Neuronal stem cell (in vitro differentiated cells): ENCODE data around the gene NDC1.

Source experiments
- DNase-seq: peaks from one replicate; pipeline ENCODE4 v3.0.0-alpha.2; 2013; ENCODE audit warnings: low spot score
- H2AFZ ChIP-seq: one replicate; pipeline ENCODE4 v1.6.1; 2013; ENCODE audit warnings: mild to moderate bottlenecking, low read length, inconsistent platforms
- H2AK5ac ChIP-seq: 2 replicates; pipeline ENCODE4 v1.6.1; 2013; ENCODE audit warnings: low read depth, mild to moderate bottlenecking, inconsistent platforms, low read length, moderate library complexity, mixed read lengths
- H2BK120ac ChIP-seq: 2 replicates; pipeline ENCODE4 v1.6.1; 2013; ENCODE audit warnings: low read depth, mild to moderate bottlenecking, inconsistent platforms, low read length, moderate library complexity, mixed read lengths
- H2BK12ac ChIP-seq: one replicate; pipeline ENCODE4 v1.6.1; 2013; ENCODE audit warnings: low read length, inconsistent platforms
- H2BK15ac ChIP-seq: 2 replicates; pipeline ENCODE4 v1.6.1; 2013; ENCODE audit warnings: mild to moderate bottlenecking, low read length, inconsistent platforms, mixed read lengths
- H2BK5ac ChIP-seq: one replicate; pipeline ENCODE4 v1.6.1; 2013; ENCODE audit warnings: inconsistent platforms, mild to moderate bottlenecking, low read length, moderate library complexity
- H3K14ac ChIP-seq: one replicate; pipeline ENCODE4 v1.6.1; 2013; ENCODE audit warnings: low read length, inconsistent platforms
- H3K18ac ChIP-seq: 2 replicates; pipeline ENCODE4 v1.6.1; 2013; ENCODE audit warnings: low read length, inconsistent platforms
- H3K23ac ChIP-seq: 2 replicates; pipeline ENCODE4 v1.6.1; 2013; ENCODE audit warnings: low read depth, mild to moderate bottlenecking, mixed read lengths, low read length, inconsistent platforms; ENCODE audit not compliant: poor library complexity
- H3K27ac ChIP-seq: replicated peaks from 3 replicates; pipeline ENCODE4 v1.5.1; 2013; ENCODE audit warnings: low read length, inconsistent platforms
- H3K27me3 ChIP-seq, 3 experiments: 2 replicates each; pipeline ENCODE4 v1.6.1; 2013; ENCODE audit warnings: low read length in 3 of 3, mild to moderate bottlenecking in 2 of 3, inconsistent platforms in 1 of 3, low read depth in 1 of 3, mixed read lengths in 1 of 3, moderate library complexity in 1 of 3; ENCODE audit not compliant: control insufficient read depth in 3 of 3, insufficient read depth in 3 of 3
- H3K36me3 ChIP-seq, 2 donors: replicated peaks in 1 of 2; 2 replicates each; pipeline ENCODE4 v1.6.1; 2013; ENCODE audit warnings: low read length in 2 of 2; ENCODE audit not compliant: control insufficient read depth in 2 of 2, insufficient read depth in 2 of 2
- H3K4ac ChIP-seq: 2 replicates; pipeline ENCODE4 v1.6.1; 2013; ENCODE audit warnings: inconsistent platforms, mild to moderate bottlenecking, low read length, moderate library complexity
- H3K4me1 ChIP-seq, 2 donors: 1 replicate in 1 of 2; 2 replicates in 1 of 2; pipeline ENCODE4 v1.6.1; 2013; ENCODE audit warnings: low read length in 2 of 2, low read depth in 1 of 2; ENCODE audit not compliant: control insufficient read depth in 2 of 2, insufficient read depth in 1 of 2
- H3K4me2 ChIP-seq: one replicate; pipeline ENCODE4 v1.6.1; 2013; ENCODE audit warnings: mild to moderate bottlenecking, low read length, inconsistent platforms; ENCODE audit not compliant: insufficient read depth, poor library complexity, severe bottlenecking
- H3K4me3 ChIP-seq, 2 donors: 2 replicates each; pipeline ENCODE4 v1.5.1; 2013; ENCODE audit warnings: low read length in 2 of 2, mild to moderate bottlenecking in 2 of 2, inconsistent platforms in 1 of 2, moderate library complexity in 1 of 2
- H3K79me1 ChIP-seq: one replicate; pipeline ENCODE4 v1.6.1; 2013; ENCODE audit warnings: low read depth, mild to moderate bottlenecking, inconsistent platforms, low read length, moderate library complexity
- H3K9ac ChIP-seq: one replicate; pipeline ENCODE4 v1.6.1; 2013; ENCODE audit warnings: mild to moderate bottlenecking, low read depth, low read length, inconsistent platforms; ENCODE audit not compliant: poor library complexity
- H3K9me3 ChIP-seq, 2 donors: replicated peaks in 1 of 2; 2 replicates each; pipeline versions ENCODE3 to v1.6.1; 2013; ENCODE audit warnings: low read length in 2 of 2, mild to moderate bottlenecking in 2 of 2, inconsistent platforms in 1 of 2, low read depth in 1 of 2, mixed read lengths in 1 of 2, moderate library complexity in 1 of 2; ENCODE audit not compliant: control insufficient read depth in 2 of 2, insufficient read depth in 1 of 2
- H4K8ac ChIP-seq: one replicate; pipeline ENCODE4 v1.6.1; 2013; ENCODE audit warnings: low read depth, mild to moderate bottlenecking, inconsistent platforms, low read length, moderate library complexity
- H4K91ac ChIP-seq: one replicate; pipeline ENCODE4 v1.6.1; 2013; ENCODE audit warnings: low read length, low read depth, mild to moderate bottlenecking, inconsistent platforms; ENCODE audit not compliant: poor library complexity
- WGBS, 2 donors: extraction: QIAGEN DNeasy Blood & Tissue Kit; methylation state at CpG; one replicate each; pipeline ENCODE4 v1.1.7; 2013; ENCODE audit warnings: missing lambda C conversion rate in 2 of 2, mixed read lengths in 1 of 2; ENCODE audit not compliant: insufficient read length in 2 of 2, insufficient replicate concordance in 1 of 2; ENCODE audit errors: extremely low coverage in 2 of 2; 5-methylcytosine and 5-hydroxymethylcytosine counted together

Gene NDC1

DNA sequence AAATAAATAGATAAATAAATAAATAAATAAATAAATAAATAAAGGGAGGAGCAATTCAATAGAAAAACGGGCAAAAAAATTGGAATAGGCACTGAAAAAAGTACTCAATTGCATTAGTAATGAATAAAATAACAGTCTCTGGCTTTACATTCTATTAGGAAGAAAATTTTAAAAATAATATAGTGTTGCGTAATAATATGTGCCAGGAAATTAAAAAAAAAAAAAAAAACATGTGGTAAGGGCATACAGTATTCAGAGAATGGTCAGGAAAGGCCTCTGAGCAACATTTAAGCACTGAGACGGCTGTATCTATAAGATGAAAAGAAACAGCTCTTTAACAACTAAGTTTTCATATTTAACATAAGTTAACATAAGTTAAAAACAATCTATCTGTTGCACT is 50.4 kb downstream of the NDC1 start:
- H3K27ac ChIP-seq = no peak overlapping the region
- H2AFZ ChIP-seq = no peak overlapping the region
- no peak overlapping the region for H2BK12ac ChIP-seq
- H2BK15ac ChIP-seq = no peak overlapping the region
- no peak overlapping the region for H3K4me2 ChIP-seq
- no peak overlapping the region for H3K18ac ChIP-seq
- H3K23ac ChIP-seq = no peak overlapping the region
- H3K9me3 ChIP-seq = no peaks in the 10 kb centered on the region
- H4K8ac ChIP-seq = no peak overlapping the region
- WGBS, 2 donors = 100% methylated on average over 1 of the region's 3 CpGs; no CpG with 5 or more reads in 1 of the 2 donors
- no peak overlapping the region for H2BK120ac ChIP-seq
- no peak overlapping the region for H3K4ac ChIP-seq
- H2AK5ac ChIP-seq = no peak overlapping the region
- H2BK5ac ChIP-seq = no peak overlapping the region
- H3K9ac ChIP-seq = no peak overlapping the region
- DNase-seq = no peak
- H3K4me1 ChIP-seq = no peaks in the 10 kb centered on the region
- H3K27me3 ChIP-seq = no peaks in the 10 kb centered on the region
- H3K79me1 ChIP-seq = no peaks in the 10 kb centered on the region
- no peak overlapping the region for H3K14ac ChIP-seq
- no peak overlapping the region for H4K91ac ChIP-seq
- H3K4me3 ChIP-seq = no peak overlapping the region
- H3K36me3 ChIP-seq = peaks cover 2 to 90% of the 10 kb centered on the region in 2 donors

DNA sequence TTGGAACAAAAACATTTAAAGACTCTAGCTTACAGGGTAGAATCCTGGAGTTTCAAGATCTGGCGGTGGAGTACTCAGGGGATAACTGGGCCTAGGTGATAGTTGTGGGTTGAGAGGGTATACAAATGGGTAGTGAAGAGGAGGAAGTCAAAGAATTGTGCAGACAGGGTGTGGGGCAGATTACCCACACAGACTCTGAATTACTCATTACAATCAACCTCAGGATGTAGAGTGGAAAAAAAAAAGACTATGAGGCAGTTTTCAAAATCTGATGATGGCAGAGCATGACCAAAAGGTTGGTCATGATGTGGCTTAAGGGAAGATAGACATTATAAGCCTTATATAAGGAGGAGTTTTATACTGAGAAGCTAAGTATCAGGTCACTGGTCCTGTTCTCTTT is 55.0 kb downstream of the NDC1 start:
- no peak overlapping the region for H3K14ac ChIP-seq
- no peaks in the 10 kb centered on the region for H3K79me1 ChIP-seq
- no peak overlapping the region for H3K27ac ChIP-seq
- H2BK5ac ChIP-seq = no peak overlapping the region
- WGBS, 2 donors = no CpG with 5 or more reads among the region's 1 CpG
- no peak overlapping the region for H3K4me2 ChIP-seq
- no peak overlapping the region for H3K9ac ChIP-seq
- H2BK12ac ChIP-seq = no peak overlapping the region
- H2AFZ ChIP-seq = no peak overlapping the region
- no peak overlapping the region for H2BK15ac ChIP-seq
- peaks cover 2 to 96% of the 10 kb centered on the region in 2 donors for H3K36me3 ChIP-seq
- H2AK5ac ChIP-seq = no peak overlapping the region
- H2BK120ac ChIP-seq = no peak overlapping the region
- H3K18ac ChIP-seq = no peak overlapping the region
- H3K27me3 ChIP-seq = no peaks in the 10 kb centered on the region
- H3K4ac ChIP-seq = no peak overlapping the region
- H4K91ac ChIP-seq = no peak overlapping the region
- H3K23ac ChIP-seq = no peak overlapping the region
- no peak for DNase-seq
- no peaks in the 10 kb centered on the region for H3K4me1 ChIP-seq
- H4K8ac ChIP-seq = no peak overlapping the region
- no peaks in the 10 kb centered on the region for H3K9me3 ChIP-seq
- no peak overlapping the region for H3K4me3 ChIP-seq

DNA sequence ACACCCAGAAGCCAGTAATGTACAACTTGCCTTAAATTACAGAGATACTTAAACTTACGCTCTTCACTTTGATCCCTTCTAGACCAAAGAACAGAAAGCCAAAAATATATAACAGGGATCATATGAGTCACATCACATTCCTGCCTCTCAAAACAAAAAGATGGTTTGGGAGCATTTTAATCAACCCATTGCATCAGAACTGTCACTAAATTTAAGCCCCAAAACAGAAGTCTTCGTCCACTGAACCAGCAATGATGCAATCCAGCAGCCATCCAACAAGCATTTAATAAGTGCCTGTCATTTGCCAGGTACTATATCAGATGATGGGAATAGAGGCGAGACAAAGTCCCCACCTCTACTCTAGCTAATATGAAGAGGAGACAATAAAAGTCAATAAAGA is 56.4 kb downstream of the NDC1 start:
- Histone ChIP-seq H3K4me2 (no peak overlapping the region), H3K18ac (no peak overlapping the region), H3K27ac (no peak overlapping the region), H2BK5ac (no peak overlapping the region), H3K14ac (no peak overlapping the region), H3K4ac (no peak overlapping the region), H3K79me1 (peaks cover 1% of the 10 kb centered on the region), H3K23ac (no peak overlapping the region), H3K4me3 (no peak overlapping the region), H2BK12ac (no peak overlapping the region), H3K4me1 (no peaks in the 10 kb centered on the region), H4K8ac (no peak overlapping the region), H2AFZ (no peak overlapping the region), H3K9me3 (peaks cover 0 to 3% of the 10 kb centered on the region in 2 donors), H3K27me3 (no peaks in the 10 kb centered on the region), H2AK5ac (no peak overlapping the region), H2BK120ac (no peak overlapping the region), H3K9ac (no peak overlapping the region), H4K91ac (no peak overlapping the region), H3K36me3 (peaks cover 2 to 96% of the 10 kb centered on the region in 2 donors), H2BK15ac (no peak overlapping the region)
- no CpG with 5 or more reads among the region's 3 CpGs for WGBS, 2 donors
- no peak for DNase-seq

DNA sequence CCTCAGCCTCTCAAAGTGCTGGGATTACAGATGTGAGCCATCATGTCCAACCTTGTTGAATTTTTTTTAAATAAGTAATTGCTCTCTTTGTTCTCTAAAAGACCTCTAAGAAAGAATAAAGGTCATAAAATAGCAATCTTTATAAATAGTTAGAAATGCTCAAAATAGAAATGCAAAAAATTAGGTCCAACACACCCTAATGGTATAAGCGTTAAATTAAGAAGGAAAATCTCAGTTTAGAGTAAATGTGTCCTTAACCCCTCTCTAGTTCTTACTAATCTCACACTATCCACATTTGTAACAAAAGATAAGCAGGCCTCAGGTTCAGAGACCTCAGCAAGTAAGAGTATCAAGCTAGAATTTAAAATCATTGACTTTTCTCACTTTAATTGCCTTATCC is 60.8 kb downstream of the NDC1 start:
- Histone ChIP-seq H4K8ac (no peak overlapping the region), H2BK120ac (no peak overlapping the region), H3K4me2 (no peak overlapping the region), H2AFZ (no peak overlapping the region), H4K91ac (no peak overlapping the region), H3K4ac (no peak overlapping the region), H3K14ac (no peak overlapping the region), H3K4me3 (no peak overlapping the region), H3K4me1 (no peaks in the 10 kb centered on the region), H2BK12ac (no peak overlapping the region), H2BK15ac (no peak overlapping the region), H3K18ac (no peak overlapping the region), H3K9me3 (peaks cover 0 to 3% of the 10 kb centered on the region in 2 donors), H3K79me1 (peaks cover 1% of the 10 kb centered on the region), H3K27me3 (no peaks in the 10 kb centered on the region), H3K23ac (no peak overlapping the region), H3K27ac (no peak overlapping the region), H2AK5ac (no peak overlapping the region), H2BK5ac (no peak overlapping the region), H3K9ac (no peak overlapping the region), H3K36me3 (peaks cover 7 to 96% of the 10 kb centered on the region in 2 donors)
- DNase-seq = no peak
- no CpG with 5 or more reads among the region's 1 CpG for WGBS, 2 donors
